Thoracic aorta (tissue), 2 donors: ENCODE results near the gene ADAMTS7. TPM values are rescaled to one million over a fixed set of nuclear protein-coding genes. Genes with fewer than 3 reads are reported as not detected.
"Not testable (repeated sequence)": the region's sequence is repeated elsewhere in the genome, so short reads cannot be mapped to it uniquely, and the experiment has no call there.

Experiments
- ATAC-seq: fragments of 150-250 bp; one replicate; pipeline ENCODE4 v1.8.0; 2017; ENCODE audit warnings: low read depth; ENCODE audit not compliant: insufficient number of reproducible peaks, low FRiP score
- DNase-seq: peaks from one replicate; pipeline ENCODE4 v3.0.0-alpha.2; 2020; ENCODE audit warnings: low spot score
- H3K27ac ChIP-seq, 2 donors: fragments of 200-600 bp; sonication (generic); 1 replicate in 1 of 2; 2 replicates in 1 of 2; pipeline ENCODE4 v1.5.1; 2016; ENCODE audit warnings: mild to moderate bottlenecking in 2 of 2, moderate library complexity in 2 of 2
- H3K27me3 ChIP-seq: fragments of 200-600 bp; sonication (generic); replicated peaks from 2 replicates; pipeline ENCODE4 v1.6.0; 2016; ENCODE audit warnings: mild to moderate bottlenecking; ENCODE audit not compliant: insufficient read depth
- H3K36me3 ChIP-seq: fragments of 200-600 bp; sonication (generic); one replicate; pipeline ENCODE4 v1.5.1; 2016
- H3K4me1 ChIP-seq, 2 donors: fragments of 200-600 bp; sonication (generic); 1 replicate in 1 of 2; 2 replicates in 1 of 2; pipeline versions ENCODE4 v1.5.1 to v1.6.0; 2016; ENCODE audit warnings: low read depth in 2 of 2, mild to moderate bottlenecking in 1 of 2; ENCODE audit not compliant: control insufficient read depth in 1 of 2
- H3K4me3 ChIP-seq: fragments of 200-600 bp; sonication (generic); 2 replicates; pipeline ENCODE4 v1.5.1; 2016; ENCODE audit warnings: mild to moderate bottlenecking
- H3K9me3 ChIP-seq: fragments of 200-600 bp; sonication (generic); 2 replicates; pipeline ENCODE4 v1.5.1; 2016
- CTCF ChIP-seq: fragments of 200-600 bp; sonication (generic); IDR thresholded peaks from one replicate; pipeline ENCODE4 v1.5.1; 2019; ENCODE audit warnings: antibody characterized with exemption
- total RNA-seq, 2 donors: library from RNA; depleted of rRNA; stranded (reverse); fragments of >200 nt; gene quantifications; one replicate each; pipeline versions ENCODE4 v1.1.0 to v1.2.3, GENCODE V29; 2016

ADAMTS7 gene
- total RNA-seq, 2 donors from 2014 or later: 15.6 to 60.2 TPM

GRCh38 chr15:78776046-78776925, 35.0 kb downstream of the ADAMTS7 start:
- H3K27me3 ChIP-seq, ATAC-seq, H3K36me3 ChIP-seq, H3K4me3 ChIP-seq, H3K9me3 ChIP-seq, H3K4me1 ChIP-seq, H3K27ac ChIP-seq, DNase-seq: not testable (repeated sequence)

GRCh38 chr15:78775472-78775871, 35.8 kb downstream of the ADAMTS7 start:
- Histone ChIP-seq H3K36me3 (no peaks in the 10 kb centered on the region), H3K9me3 (no peaks in the 10 kb centered on the region), H3K27ac (no peak overlapping the region), H3K4me3 (no peak overlapping the region), H3K27me3 (no peaks in the 10 kb centered on the region), H3K4me1 (no peaks in the 10 kb centered on the region)
- ATAC-seq: no peak
- no peak for TF ChIP-seq CTCF
- DNase-seq: no peak

- not testable (repeated sequence) for H3K27me3 ChIP-seq, ATAC-seq, H3K9me3 ChIP-seq, DNase-seq, H3K4me1 ChIP-seq, H3K4me3 ChIP-seq, H3K27ac ChIP-seq, H3K36me3 ChIP-seq
Observed at GRCh38 chr15:78774451-78774990, 36.7 kb downstream of the ADAMTS7 start.

GRCh38 chr15:78773765-78774450, 37.4 kb downstream of the ADAMTS7 start:
- ATAC-seq, H3K36me3 ChIP-seq, H3K4me1 ChIP-seq, H3K27ac ChIP-seq, H3K27me3 ChIP-seq, H3K9me3 ChIP-seq, H3K4me3 ChIP-seq, DNase-seq: not testable (repeated sequence)

- H3K4me3 ChIP-seq: no peak overlapping the region
- no peaks in the 10 kb centered on the region for H3K36me3 ChIP-seq
- H3K27ac ChIP-seq: no peak overlapping the region
- ATAC-seq (no peak), DNase-seq (no peak)
- H3K9me3 ChIP-seq: no peaks in the 10 kb centered on the region
- no peaks in the 10 kb centered on the region for H3K4me1 ChIP-seq
- no peak for TF ChIP-seq CTCF
- H3K27me3 ChIP-seq: no peaks in the 10 kb centered on the region
Observed at GRCh38 chr15:78772738-78773137, 38.5 kb downstream of the ADAMTS7 start.

- H3K27me3 ChIP-seq, DNase-seq: not testable (repeated sequence)
Observed at GRCh38 chr15:78771436-78772000, 39.7 kb downstream of the ADAMTS7 start.

GRCh38 chr15:78771020-78771419, 40.2 kb downstream of the ADAMTS7 start:
- not testable (repeated sequence) for H3K9me3 ChIP-seq, H3K4me3 ChIP-seq, H3K36me3 ChIP-seq, DNase-seq, H3K27me3 ChIP-seq, H3K27ac ChIP-seq, ATAC-seq, H3K4me1 ChIP-seq

More at GRCh38 chr15:78771436-78772000, 39.7 kb downstream of the ADAMTS7 start:
- H3K36me3 ChIP-seq, H3K4me3 ChIP-seq, H3K9me3 ChIP-seq, ATAC-seq, H3K4me1 ChIP-seq, H3K27ac ChIP-seq: not testable (repeated sequence)

GRCh38 chr15:78769473-78770225, 41.6 kb downstream of the ADAMTS7 start:
- not testable (repeated sequence) for H3K4me3 ChIP-seq, H3K9me3 ChIP-seq, ATAC-seq, H3K36me3 ChIP-seq, H3K27me3 ChIP-seq, H3K27ac ChIP-seq, DNase-seq, H3K4me1 ChIP-seq
